ENCODE measurements around the gene SPSB1. TPM values are rescaled to one million over a fixed set of nuclear protein-coding genes. Genes with fewer than 3 reads are reported as not detected.

SPSB1 gene
- total RNA-seq, 1 donor from 2014 or later = 5.6 TPM

DNA sequence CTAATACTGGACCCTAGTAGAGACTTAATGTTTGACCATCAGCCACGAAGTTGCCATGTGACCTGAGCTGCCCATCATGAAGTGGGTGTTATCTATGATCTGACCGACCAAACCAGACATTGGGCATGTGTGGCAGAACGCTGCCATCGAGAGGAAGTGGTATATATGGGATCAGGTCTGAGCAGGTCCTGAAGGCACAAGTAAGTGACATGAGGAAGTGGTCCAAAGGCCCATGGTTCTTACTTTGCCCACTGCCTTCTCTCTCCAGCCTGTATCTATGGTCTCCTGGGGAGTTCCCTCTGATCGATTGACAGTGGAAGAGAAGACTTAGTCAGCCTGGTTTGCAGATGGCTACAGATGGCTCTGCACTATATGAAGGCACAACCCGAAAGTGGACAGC lies 7.9 kb downstream of the SPSB1 start:
- no peak for DNase-seq (ENCODE audit: extremely low spot score, unreplicated experiment)
- peak overlapping the region; percentile 34 for H3K4me3 Mint-ChIP-seq
- no peaks in the 10 kb centered on the region for H3K9me3 Mint-ChIP-seq
- H3K27me3 Mint-ChIP-seq = no peaks in the 10 kb centered on the region
- TF ChIP-seq, protein P1, sequence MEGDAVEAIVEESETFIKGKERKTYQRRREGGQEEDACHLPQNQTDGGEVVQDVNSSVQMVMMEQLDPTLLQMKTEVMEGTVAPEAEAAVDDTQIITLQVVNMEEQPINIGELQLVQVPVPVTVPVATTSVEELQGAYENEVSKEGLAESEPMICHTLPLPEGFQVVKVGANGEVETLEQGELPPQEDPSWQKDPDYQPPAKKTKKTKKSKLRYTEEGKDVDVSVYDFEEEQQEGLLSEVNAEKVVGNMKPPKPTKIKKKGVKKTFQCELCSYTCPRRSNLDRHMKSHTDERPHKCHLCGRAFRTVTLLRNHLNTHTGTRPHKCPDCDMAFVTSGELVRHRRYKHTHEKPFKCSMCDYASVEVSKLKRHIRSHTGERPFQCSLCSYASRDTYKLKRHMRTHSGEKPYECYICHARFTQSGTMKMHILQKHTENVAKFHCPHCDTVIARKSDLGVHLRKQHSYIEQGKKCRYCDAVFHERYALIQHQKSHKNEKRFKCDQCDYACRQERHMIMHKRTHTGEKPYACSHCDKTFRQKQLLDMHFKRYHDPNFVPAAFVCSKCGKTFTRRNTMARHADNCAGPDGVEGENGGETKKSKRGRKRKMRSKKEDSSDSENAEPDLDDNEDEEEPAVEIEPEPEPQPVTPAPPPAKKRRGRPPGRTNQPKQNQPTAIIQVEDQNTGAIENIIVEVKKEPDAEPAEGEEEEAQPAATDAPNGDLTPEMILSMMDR (conservative IDR thresholded peaks at IDR 0.05) = no peak
- peaks cover 8% of the 10 kb centered on the region for H3K36me3 Mint-ChIP-seq
- peak overlapping the region; percentile 98 for H3K27ac Mint-ChIP-seq
- peaks cover 33% of the 10 kb centered on the region for H3K4me1 Mint-ChIP-seq (ENCODE audit: unreplicated experiment)

DNA sequence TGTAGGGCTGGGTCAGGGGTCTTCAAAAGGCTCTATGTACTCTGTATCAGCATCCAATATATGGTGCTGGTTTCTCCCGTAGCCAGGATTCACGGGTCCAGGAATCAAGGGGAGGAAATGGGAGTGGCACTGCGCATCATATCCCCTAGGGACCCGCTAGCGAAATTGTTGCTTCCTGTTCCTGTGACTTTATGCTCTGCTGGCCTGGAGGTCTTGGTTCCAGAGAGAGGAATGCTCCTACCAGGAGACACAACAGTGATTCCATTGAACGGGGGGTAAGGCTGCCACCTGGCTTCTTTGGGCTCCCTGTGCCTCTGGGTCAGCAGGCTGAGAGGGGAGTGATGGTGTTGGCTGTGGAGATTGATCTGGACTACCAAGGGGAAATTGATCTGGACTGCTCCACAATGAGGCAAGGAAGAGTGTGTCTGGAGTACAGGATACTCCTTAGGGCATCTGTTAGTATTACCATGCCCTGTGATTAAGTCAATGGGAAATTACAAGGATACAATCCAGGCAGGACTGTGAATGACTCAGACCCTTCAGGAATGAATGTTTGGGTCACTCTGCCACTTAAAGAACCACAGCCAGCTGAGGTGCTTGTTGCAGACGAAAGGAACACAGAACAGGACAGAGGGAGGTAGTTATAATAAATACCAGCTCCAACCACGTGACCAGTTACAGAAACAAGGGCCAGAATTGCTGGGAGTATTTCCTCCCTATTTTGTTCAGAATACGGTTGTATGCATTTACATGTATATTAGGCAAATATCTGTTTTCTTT lies 10.2 kb downstream of the SPSB1 start:
- DNase-seq (ENCODE audit: extremely low spot score, unreplicated experiment) = no peak
- Mint-ChIP-seq H3K4me1 (ENCODE audit: unreplicated experiment) (peaks cover 31% of the 10 kb centered on the region), H3K27ac (peak overlapping the region; percentile 44), H3K9me3 (no peaks in the 10 kb centered on the region), H3K36me3 (peaks cover 8% of the 10 kb centered on the region), H3K27me3 (no peaks in the 10 kb centered on the region), H3K4me3 (peak overlapping the region; percentile 5)
- TF ChIP-seq, protein P1 (conservative IDR thresholded peaks at IDR 0.05) = no peak

DNA sequence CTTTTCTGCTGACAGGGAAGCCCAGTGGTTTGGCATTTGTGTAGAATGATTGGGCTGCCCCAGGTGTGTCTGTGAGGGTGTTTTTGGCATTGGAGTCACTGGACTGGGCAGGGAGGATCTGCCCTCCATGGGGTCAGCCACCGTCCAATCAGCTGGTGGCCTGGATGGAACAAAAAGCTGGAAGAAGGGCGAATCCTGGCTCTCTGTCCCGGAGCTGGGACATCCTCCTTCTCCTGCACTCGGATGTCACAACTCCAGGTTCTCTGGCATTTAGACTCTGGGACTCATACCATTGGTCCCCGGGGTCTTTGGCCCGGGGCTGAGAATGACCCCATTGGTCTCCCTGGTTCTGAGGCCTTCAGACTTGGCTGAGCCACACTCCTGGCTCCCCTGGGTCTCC lies 11.2 kb downstream of the SPSB1 start:
- H3K9me3 Mint-ChIP-seq = no peaks in the 10 kb centered on the region
- peaks cover 31% of the 10 kb centered on the region for H3K4me1 Mint-ChIP-seq (ENCODE audit: unreplicated experiment)
- H3K27ac Mint-ChIP-seq = no peak overlapping the region
- peaks cover 8% of the 10 kb centered on the region for H3K36me3 Mint-ChIP-seq
- H3K27me3 Mint-ChIP-seq = no peaks in the 10 kb centered on the region
- TF ChIP-seq, protein P1 (conservative IDR thresholded peaks at IDR 0.05) = no peak
- no peak overlapping the region for H3K4me3 Mint-ChIP-seq
- no peak for DNase-seq (ENCODE audit: extremely low spot score, unreplicated experiment)

DNA sequence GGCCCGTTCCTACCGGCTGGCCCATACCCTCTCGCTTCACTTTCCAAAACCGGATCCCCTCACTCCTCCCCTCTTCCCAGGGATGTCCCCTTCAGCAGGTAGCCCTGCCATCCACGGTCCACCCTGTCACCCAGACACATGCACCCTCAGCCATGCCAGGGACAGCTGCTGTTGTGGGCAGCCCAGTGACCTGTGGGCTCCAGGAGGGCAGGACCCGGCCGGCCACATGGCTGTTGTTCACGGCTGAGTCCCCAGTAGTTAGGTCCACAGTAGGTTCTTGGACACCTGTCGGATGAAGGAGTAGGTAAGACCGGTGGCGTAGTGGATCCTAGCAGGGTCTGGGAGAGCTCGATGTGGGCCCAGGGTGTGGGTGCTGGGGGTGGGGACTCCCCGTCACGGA lies 12.5 kb downstream of the SPSB1 start:
- Mint-ChIP-seq H3K27ac (no peak overlapping the region), H3K4me3 (no peak overlapping the region), H3K4me1 (ENCODE audit: unreplicated experiment) (peaks cover 29% of the 10 kb centered on the region), H3K36me3 (peaks cover 8% of the 10 kb centered on the region), H3K9me3 (no peaks in the 10 kb centered on the region), H3K27me3 (no peaks in the 10 kb centered on the region)
- DNase-seq (ENCODE audit: extremely low spot score, unreplicated experiment) = no peak
- TF ChIP-seq, protein P1 (conservative IDR thresholded peaks at IDR 0.05) = no peak

DNA sequence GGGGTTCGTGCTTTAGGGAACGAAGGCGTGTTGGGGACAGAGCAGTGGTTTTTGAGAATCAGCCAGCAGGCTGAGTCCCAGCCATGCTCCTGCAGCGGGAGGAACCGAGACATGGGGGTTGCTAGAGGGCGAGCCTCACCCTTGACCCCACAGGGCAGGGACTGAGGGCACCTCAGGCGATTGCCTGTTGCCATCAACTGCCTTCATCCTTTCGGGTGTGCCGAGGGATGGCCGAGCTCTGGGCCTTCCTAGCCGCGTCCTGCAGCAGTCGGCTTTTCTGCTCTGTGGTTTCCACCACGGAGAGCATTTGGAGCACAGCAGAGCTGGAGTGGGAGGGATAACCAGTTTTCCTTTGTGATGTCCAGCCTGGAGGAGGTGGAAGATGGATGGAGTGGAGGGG lies 13.3 kb downstream of the SPSB1 start:
- Mint-ChIP-seq H3K4me3 (no peak overlapping the region), H3K27ac (no peak overlapping the region), H3K4me1 (ENCODE audit: unreplicated experiment) (peaks cover 21% of the 10 kb centered on the region), H3K27me3 (no peaks in the 10 kb centered on the region), H3K36me3 (no peaks in the 10 kb centered on the region), H3K9me3 (no peaks in the 10 kb centered on the region)
- TF ChIP-seq, protein P1 (conservative IDR thresholded peaks at IDR 0.05) = no peak
- DNase-seq (ENCODE audit: extremely low spot score, unreplicated experiment) = no peak
